ENCODE data around the gene FER.
"Not testable (repeated sequence)": the region's sequence is repeated elsewhere in the genome, so short reads cannot be mapped to it uniquely, and the experiment has no call there.

The FER gene

DNA sequence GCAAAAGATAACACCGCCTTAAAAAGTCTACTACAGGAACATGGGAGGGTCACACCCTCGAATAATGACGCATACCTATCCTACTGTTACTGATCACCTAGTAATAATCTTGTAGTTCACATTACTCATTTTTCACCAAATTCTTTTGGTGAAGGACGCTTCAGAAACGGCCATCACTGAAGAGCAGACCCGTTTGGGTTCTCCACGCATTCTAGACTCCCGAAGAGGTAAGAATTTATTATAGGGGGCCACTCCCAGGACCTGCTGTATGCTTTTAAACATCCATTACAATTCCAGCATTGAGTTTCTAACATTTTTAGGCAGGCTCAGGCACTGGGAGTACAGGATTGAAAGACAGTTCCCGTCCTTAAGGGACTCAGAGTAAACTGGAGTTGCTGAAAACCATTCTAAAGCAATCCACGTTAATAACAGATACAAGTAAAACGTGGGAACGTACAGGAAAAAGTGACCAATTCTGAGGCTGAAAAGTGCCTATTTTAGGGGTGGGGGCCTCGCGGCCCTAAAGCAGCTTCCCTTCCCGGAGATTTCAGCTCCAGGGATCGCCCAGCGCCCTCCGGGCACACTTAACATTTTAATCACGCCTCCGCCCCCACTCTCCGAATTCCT lies at the start of gene FER:
FER (plus strand) TSS at position 124 of the 627 bp plus-strand sequence. CDS start 50,286 bp downstream, outside the sequence.
- DNase-seq: peak; percentile 49

DNA sequence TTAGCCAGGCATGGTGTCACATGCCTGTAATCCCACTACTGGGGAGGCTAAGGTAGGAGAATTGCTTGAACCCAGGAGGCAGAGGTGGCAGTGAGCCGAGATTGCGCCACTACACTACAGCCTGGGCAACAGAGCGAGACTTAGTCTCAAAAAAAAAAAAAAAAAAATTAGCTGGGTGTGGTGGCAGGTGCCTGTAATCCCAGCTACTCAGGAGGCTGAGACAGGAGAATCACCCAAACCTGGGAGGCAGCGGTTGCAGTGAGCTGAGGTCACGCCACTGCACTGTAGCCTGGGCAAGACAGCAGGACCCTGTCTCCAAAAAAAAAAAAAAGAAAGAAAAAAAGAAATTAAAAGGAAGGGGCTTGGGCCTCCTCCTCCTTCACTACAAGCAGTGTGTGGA lies 47.3 kb upstream of the FER start:
- not testable (repeated sequence) for DNase-seq

DNA sequence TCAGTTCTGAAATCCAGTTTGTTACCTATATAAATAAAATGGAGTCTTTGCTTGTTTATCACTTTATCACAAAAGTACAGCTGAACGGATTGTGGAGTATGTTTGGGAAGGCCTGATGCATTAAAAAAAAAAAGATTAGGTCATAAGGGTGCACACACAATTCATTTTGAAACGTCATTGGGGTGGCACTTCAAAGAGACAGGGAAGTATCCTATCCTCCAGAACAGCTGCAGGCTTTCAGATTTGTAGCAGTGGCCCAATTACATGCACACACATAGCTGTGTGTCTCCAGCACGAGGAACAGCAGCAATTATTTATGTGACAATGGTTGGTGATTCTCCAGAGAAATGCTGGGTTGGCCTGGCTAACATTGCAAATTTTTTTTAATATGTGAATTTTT lies 46.8 kb upstream of the FER start:
- no peak for DNase-seq

DNA sequence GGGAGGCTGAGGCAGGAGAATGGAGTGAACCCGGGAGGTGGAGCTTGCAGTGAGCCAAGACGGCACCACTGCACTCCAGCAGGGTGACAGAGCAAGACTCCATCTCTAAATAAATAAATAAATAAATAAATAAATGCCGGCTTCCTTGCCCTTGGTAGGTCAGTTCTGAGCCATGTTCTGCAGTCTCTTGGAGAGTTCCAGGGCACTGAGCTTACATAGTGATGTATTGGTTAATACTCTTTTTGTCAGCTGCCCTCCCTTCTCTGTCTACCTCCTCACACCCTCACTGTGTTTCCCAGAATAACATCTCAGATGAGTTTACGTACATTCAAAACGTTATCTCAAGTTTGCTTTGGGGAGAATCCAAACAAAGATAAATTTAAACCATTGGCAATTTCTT lies 45.2 kb upstream of the FER start:
- DNase-seq: no peak

DNA sequence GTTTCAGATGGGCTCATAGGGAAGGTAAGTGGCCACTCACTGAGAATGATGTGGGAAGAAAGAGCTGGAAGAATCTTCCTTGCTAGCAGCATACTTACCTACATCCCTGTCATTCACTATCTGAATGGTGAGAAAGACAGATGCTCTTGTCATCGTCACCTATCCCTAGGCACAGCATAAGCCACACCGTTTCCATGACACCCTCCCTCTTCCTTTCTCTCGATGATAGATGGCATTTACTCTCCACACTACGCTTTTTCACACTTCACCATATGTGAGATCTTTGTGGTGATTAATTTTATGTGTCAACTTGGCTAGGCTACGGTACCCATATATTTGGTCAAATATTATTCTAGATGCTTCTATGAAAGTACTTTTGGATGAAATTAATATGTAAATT lies 44.4 kb upstream of the FER start:
- no peak for DNase-seq

DNA sequence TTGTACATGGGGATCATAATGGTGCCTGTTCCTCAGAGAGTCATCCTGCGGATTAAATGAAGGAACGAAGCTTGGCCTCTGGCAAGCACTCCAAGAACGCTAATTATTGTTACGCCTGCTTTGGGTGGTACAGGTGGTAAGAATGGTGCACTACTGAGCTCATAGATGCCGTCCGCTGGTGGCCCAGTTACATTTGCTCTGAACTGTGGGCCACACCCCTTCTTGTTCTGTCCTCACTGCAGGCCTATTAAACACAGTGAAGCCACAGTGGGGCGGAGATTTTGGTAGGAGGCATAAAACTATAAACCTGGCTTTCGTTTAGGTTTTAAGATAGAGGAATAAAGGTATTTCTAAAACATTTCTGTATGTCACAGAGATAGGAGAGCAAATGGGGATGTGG lies 40.6 kb upstream of the FER start:
- no peak for DNase-seq

DNA sequence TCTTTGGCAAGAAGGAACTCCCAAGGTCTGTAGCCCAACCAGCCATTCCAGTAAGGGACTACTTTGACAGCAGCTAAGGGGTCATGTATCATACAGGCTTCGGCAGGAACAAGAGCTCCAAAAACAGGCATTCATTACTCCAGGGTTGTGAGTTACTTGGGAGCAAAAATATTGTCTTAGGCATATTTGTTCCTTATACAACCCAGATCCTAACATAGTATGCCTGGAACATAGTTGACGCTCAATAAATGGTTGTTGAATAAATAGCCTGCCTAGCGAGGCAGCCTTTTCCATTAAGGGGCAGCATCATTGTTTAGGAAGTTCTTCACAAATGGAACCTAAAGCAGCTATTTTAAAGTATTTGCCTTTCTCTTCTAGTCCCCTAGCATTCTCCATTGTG lies 35.8 kb upstream of the FER start:
- DNase-seq: no peak

DNA sequence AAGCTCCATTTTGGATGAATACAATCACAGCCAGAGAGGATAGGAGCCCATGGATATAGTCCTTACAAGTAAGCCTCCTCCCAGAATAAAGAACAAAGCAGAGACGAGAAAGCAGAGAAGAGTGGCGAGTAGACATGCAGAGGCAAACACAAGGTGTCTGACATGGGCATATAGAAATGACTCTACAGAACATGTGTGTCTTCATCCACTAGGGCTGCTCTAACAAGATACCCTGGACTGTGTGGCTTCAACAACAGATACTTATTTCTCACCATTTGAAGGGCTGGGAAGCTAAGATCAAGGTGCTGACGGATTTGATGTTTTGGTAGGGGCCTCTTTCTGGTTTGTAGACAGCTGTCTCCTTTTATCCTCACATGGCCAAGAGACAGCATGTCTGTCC lies 32.3 kb upstream of the FER start:
- no peak for DNase-seq

DNA sequence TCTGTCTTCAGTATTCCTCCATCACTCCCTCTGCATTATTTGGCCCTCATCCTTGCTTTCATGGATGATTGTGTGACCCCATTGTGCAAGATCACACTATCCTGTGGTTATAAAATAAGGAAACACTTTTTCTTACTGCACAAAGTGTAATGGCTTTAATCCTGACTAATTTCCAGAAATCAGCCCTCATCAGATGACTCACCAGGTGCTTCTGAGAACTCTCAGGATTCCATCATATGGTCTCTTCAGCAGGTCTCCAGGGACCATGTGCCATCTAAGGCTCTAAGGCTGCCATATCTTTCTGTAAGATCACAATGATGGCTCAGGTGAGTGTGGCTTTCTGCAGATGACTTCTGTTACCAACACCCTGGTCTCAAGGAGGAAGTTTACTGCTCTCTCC lies 27.3 kb upstream of the FER start:
- no peak for DNase-seq

DNA sequence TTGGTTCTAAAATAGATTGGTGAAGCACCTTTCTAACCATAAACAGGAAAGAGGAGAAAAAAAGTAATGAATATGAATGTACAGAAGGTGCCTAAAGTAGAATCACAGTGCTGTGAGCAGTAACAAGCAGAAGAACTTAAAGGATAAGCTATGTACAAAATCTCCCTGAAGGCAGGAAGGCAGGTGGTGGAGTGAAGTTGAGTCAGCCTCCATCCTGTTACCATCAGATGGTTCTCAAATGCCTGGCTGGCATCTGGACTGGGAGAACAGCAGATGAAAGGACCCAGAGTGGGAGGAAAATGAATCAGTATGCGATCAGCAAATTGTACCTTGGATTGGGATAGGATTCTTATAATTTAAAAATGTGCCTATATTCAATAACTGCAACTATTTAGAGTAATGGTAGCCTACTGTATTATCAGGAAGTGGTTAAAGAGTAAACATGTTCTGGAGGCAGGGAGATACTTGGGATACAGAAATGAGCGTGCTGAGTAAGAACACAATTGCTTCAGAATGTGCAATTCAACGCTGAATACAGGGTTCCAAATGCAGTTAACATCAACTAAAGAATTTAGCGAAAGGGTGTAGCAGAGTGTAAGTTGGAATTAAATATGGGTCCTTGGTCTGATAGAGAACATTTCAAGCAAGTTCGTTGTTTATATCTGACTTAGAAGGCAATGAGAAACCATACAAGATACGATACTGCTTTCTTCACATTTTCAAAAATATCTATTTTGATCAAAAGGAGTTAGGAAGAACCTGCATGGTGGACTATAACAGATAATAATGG lies 21.1 kb upstream of the FER start:
- DNase-seq: no peak

DNA sequence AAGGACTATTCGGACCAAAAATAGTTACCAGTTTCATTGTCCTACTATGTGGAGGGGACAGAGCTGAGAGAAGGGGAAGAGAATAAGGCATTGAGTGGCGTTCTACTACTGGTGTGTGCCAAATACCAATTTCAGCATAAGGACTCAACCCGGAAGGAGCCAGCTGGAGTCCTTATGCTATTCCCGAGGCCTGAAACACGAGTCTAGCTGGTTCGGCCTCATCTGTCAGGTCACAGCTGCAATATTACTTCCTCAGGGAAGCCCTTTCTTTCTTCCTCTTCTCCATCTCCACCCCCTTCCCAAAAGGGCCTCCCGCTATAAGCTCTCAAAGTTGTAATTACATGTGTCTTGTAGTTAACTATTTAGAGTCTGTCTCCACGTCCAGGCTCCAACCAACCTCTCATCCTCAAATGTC lies 20.5 kb upstream of the FER start:
- DNase-seq: no peak

DNA sequence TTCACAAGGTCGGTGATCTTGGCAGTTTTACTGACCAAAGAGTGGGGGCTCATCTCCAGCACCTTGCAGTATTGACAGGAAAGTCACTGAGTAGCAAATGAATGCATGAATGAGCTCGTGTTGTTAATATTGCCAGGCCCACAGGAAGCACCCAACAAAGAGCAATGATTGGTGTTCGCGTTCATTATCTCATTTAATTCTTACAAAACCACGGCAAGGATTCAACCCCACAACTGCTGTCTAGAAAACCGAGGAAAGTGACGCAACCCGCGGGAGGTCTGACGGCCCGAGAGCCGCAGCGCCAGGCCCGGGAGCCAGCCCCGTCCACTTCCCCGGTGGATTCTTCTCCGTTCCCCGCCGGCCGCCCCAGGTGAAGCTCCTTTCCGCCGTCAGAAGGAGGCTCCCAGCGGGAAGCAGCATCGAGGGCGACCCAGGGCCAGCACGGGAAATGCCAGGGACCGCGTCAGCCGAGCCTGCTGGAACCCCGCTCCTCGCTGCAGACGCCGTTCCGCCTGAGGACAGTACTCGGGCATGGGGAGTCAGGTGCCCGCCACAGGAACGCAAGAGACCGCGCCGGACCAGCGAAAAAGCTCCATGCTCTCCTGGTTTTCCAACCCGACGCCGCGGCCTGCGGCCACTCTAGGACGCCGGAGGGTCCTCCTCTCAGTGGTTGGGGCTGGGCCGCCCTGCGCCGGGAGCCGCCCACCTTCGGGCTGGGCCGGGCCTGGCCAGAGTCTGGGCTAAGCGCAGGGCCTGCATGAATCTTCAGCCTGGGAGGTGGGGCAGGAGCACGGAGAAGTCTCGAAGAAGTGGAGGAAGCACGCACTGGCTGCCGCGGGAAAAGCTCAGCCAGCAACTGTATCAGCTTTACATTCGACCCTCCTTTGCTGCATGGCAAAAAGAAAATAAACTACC lies 19.8 kb upstream of the FER start:
- DNase-seq: peak; percentile 49

DNA sequence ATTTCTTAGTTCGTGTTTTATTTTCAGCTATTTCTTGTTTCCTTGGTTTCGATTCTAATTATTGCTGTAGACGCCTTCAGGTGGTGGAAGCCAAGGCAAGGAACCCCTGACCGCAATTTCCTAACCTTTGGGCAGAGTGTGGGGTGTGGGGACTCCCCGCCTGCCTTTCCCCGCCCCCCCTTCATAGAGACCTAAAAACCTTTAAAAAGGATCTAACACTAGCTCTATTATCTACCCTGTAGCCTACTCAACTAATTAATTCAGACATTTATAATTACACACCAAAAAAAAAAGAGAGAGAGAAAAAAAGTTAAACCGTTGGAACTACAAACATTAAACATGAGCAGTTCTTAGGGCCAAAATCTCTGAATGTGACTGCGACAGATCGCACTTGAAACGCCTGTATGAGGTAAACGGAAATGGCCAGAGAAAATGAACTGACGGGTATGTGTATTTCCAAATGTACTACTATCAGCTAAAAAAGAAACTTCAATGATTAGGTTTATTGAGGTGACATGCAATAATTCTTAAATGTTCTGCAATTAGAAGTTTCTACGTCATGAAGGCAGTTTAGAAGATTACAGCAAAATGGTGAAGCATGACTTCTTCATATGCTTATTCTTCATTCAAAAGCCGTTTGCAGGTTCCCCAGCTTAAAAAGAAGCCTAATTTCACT lies 19.0 kb upstream of the FER start:
- DNase-seq: peak; percentile 53

DNA sequence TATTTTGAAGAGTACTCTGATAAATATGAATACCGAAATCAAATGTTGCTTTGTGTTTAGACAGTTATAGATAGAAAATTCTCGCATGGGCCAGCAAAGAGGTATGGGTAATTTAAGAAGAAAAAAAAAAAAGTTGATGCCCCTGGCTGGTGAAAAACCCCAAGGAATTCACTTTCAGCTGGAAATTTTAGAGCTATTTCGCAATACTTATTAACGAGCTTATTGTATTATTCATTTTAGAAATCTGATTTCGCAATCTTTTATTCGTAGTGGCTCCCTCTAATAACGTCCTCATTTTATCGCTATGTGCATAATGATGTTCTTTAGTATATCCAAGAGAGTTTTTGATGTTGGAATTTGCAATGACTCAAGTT lies 18.5 kb upstream of the FER start:
- DNase-seq: no peak

DNA sequence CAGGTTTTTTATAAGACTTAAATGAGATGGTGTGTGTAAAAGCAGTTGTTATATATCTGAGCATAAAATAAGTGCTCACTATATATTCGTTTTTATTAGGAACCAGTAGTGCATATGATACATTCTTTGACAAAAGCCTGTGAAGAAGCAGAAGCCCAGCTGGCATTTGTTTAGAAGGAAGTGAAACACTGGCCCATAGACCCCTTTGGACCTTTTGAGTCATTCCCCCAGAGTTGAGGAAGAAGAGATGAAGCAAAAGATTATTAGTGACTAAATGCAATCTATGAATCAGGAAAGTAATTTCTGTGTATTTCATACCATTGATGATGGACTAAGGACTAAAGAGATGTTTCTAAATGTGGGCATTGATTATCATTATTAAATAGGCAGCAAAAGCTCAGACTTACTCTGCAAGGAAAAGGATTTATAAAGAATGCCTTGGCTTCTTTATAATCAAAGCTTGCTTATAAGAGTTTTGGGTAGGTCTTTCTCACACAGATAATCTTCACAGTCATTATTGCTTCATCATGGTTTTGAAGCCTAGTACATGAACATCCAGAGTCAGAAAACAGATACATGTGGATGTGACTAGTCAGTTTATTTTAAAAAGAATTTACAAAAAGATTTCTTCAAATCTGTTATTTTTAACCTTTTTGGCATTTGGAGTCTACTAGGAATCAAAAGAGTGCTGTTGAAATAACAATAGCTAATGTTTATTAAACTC lies 16.9 kb upstream of the FER start:
- DNase-seq: no peak

DNA sequence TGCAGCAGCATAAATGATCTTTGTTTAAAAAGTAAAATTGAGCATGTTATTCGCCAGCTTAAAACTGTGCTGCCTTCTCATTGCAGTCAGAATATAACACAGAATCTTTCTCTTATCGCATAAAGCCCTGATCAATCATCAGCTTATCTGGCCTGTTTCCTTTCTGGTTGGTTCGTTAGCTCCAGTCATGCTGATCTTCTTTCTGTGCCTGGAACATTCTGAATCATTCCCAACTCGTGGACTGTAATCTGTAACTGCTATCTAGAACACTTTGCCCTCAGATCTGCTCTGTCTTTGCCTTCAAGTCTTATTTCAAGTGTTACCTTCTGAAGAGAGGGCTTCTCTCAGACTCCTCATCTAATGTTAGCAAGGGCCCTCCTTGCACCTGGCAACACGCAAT lies 11.9 kb upstream of the FER start:
- no peak for DNase-seq

DNA sequence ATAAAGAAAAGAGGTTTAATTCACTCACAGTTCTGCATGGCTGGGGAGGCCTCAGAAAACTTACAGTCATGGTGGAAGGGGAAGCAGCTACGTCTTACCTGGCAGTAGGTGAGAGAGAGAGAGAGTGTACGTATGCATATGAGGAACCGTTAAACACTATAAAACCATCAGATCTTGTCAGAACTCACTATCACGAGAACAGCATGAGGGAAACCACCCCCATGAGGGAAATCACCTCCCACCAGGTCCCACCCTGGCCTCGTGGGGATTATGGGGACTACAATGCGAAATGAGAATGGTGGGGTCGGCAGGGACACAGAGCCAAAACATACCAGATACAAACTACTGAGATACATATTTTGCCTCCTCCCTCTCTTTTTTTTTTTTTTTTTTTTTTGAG lies 10.8 kb upstream of the FER start:
- DNase-seq: no peak

DNA sequence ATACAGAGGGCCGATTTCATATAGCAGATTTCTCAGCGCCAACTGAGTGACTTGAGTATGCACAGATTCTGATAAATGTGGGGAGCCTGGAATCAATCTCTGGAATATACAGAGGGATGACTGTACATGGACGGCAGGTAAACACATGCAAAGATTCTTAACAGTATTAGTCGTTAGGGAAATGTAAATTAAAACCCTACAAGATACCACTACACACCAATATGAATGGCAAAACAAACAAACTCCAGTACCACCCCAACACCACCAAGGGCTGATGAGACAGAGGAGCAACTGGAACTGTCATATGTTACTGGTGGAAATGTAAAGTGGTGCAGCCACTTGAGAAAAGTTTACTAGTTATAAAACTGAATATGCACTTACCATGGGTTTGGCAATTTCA lies 8.3 kb upstream of the FER start:
- no peak for DNase-seq

DNA sequence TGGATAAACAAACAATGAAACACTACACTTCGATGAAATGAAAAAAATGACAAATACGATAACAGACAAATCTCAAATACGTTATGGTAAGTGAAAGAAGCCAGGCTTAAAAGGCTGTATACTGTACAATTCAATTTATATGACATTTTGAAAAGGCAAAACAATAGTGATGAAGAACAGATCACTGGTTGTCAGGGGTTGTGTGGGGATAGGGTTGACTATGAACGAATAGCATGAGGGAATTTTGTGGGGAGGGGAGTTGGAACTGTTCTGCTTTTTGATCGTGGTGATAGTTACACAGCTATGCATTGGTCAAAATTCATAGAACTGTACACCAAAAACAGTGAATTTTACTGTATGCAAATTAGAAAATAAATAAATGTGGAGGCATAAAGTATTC lies 7.8 kb upstream of the FER start:
- DNase-seq: no peak

DNA sequence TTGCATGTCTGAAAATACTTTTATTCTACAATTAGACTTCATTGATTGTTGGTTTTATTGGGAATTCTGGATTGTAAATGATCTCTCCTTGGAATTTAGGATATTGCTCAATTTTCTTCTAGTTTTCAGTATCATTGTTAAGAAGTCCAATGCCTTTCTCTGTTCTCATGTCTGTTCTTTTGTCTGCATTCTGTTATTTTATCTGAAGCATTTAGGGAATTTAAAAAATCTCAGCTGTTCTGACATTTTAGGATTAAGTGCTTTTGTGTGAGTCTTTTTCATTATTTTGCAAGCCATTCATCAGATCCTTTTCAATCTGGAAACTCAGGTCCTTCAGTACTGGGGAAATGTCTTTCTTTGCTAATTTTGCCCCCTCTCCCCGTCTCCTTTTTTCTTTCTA lies 4.4 kb upstream of the FER start:
- no peak for DNase-seq

DNA sequence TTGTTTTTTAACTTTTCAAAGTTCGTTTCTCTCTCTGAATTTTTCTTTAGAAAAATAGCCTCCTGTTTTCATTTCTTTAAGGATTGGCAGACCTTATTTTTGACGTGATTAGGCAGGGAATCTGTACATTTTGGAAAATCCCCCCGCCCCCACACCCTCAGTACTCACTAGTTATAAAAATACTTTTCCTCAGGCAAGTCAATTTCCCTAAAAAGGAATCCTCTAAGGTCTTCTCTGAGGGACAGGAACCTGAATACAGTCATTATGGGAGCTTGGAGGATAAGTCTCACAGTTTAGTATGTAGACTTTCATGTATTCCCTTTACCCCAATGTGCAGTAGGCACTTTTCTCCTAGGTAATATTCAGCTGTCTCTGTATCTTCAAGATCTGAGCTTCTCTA lies 3.9 kb upstream of the FER start:
- DNase-seq: no peak

DNA sequence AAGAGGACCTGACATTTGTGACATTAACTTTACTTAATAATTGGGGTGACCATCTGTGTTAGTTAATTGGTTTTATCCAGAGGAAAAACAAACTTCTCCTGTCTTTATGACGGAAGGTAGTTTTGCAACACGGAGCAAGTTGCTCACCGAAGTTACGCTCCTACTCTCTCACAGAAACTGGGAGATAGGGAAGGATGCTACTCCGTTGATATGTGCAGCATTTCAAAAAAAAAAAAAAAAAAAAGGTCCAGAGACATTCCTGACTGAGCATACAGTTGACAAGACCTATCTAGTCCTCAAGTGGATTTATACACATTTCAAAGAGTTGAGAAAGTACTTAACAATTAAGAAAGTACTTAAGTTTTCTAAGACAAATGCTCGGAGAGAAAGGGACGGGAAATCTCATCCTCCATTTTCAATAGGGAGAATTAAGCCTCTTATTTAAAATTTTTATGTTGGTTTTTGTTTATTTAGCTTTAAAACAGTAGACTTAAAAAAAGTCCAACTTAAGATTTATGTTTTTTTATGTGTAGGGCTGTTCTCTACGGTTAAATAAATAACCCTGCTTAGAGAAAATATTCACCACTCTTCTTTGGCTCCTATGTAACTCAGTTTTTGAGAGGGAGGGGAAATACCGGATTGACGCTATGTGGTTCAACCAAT lies 455 bp upstream of the FER start:
- no peak for DNase-seq
